Occipital lobe (tissue), 2 donors: Measurements from ENCODE around the gene CDC42EP3. TPM values are rescaled to one million over a fixed set of nuclear protein-coding genes. Genes with fewer than 3 reads are reported as not detected.

Experiments used
- DNase-seq: peaks from one replicate; lab custom pipeline; 2025; lab: John Stamatoyannopoulos, UW
- total RNA-seq: library from RNA; depleted of rRNA; stranded (reverse); fragments of >200 nt; gene quantifications from one replicate; pipeline ENCODE4 v1.2.3, GENCODE V29; 2014

The CDC42EP3 gene
- total RNA-seq, 1 donor from 2014 or later: 25.3 TPM

- no peak for DNase-seq
Measured at GRCh38 chr2:37619230-37619958, 52.0 kb downstream of the CDC42EP3 start.

GRCh38 chr2:37618326-37618725 is 53.1 kb downstream of the CDC42EP3 start:
- DNase-seq: no peak

GRCh38 chr2:37617119-37617892 is 54.1 kb downstream of the CDC42EP3 start:
- DNase-seq: no peak

GRCh38 chr2:37616677-37617005 is 54.8 kb downstream of the CDC42EP3 start:
- DNase-seq: no peak

GRCh38 chr2:37615804-37616676 is 55.4 kb downstream of the CDC42EP3 start:
- DNase-seq: no peak

GRCh38 chr2:37614061-37614738 is 57.2 kb downstream of the CDC42EP3 start:
- DNase-seq: no peak

- DNase-seq: no peak
Measured at GRCh38 chr2:37612382-37612781, 59.1 kb downstream of the CDC42EP3 start.

- DNase-seq: no peak
Measured at GRCh38 chr2:37610638-37611289, 60.7 kb downstream of the CDC42EP3 start.

- DNase-seq: no peak
Measured at GRCh38 chr2:37609782-37610181, 61.7 kb downstream of the CDC42EP3 start.

- no peak for DNase-seq
Measured at GRCh38 chr2:37604716-37605115, 66.7 kb downstream of the CDC42EP3 start.

GRCh38 chr2:37602702-37603101 is 68.7 kb downstream of the CDC42EP3 start:
- no peak for DNase-seq

GRCh38 chr2:37602040-37602439 is 69.4 kb downstream of the CDC42EP3 start:
- no peak for DNase-seq

GRCh38 chr2:37601569-37601968 is 69.9 kb downstream of the CDC42EP3 start:
- DNase-seq: no peak

GRCh38 chr2:37600735-37601134 is 70.7 kb downstream of the CDC42EP3 start:
- DNase-seq: no peak

GRCh38 chr2:37599688-37600525 is 71.5 kb downstream of the CDC42EP3 start:
- no peak for DNase-seq

GRCh38 chr2:37593694-37594093 is 77.7 kb downstream of the CDC42EP3 start:
- no peak for DNase-seq

GRCh38 chr2:37593024-37593423 is 78.4 kb downstream of the CDC42EP3 start:
- no peak for DNase-seq
